ENCODE measurements around the gene YWHAE.

DNA sequence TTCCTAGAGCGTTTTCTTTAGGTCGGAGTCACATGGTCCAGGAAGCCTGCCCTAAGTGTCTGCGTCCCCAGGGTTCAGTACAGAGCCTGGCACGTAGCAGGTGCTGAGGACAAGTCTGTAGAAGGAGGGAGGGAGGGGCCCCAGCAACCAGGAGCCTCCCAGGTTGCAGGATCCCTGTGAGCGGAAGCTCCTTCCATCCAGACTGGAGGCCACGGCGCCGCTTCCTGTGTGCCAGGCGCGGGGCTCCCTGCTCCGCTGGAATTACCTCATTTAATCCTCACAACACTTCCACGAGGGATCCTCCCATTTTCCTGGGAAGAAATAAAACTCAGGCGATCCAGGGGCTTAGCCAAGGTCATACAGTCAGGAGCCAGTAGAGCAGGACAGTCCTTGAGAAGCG is 98.5 kb downstream of the YWHAE start:
- TF ChIP-seq, protein P1, sequence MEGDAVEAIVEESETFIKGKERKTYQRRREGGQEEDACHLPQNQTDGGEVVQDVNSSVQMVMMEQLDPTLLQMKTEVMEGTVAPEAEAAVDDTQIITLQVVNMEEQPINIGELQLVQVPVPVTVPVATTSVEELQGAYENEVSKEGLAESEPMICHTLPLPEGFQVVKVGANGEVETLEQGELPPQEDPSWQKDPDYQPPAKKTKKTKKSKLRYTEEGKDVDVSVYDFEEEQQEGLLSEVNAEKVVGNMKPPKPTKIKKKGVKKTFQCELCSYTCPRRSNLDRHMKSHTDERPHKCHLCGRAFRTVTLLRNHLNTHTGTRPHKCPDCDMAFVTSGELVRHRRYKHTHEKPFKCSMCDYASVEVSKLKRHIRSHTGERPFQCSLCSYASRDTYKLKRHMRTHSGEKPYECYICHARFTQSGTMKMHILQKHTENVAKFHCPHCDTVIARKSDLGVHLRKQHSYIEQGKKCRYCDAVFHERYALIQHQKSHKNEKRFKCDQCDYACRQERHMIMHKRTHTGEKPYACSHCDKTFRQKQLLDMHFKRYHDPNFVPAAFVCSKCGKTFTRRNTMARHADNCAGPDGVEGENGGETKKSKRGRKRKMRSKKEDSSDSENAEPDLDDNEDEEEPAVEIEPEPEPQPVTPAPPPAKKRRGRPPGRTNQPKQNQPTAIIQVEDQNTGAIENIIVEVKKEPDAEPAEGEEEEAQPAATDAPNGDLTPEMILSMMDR (IDR thresholded peaks at IDR 0.05) = no peak
- TF ChIP-seq POLR2A (IDR thresholded peaks at IDR 0.05) = no peak
